H9 (cell line): ENCODE data around the gene RIMBP2. TPM values are rescaled to one million over a fixed set of nuclear protein-coding genes. Genes with fewer than 3 reads are reported as not detected.

ENCODE experiments used
- DNase-seq: peaks from one replicate; pipeline ENCODE4 v3.0.0-alpha.2; 2017
- H2AFZ ChIP-seq: one replicate; pipeline ENCODE4 v1.6.1; 2013; ENCODE audit warnings: mild to moderate bottlenecking, low read length, control low read depth, moderate library complexity
- H2AK5ac ChIP-seq: 2 replicates; pipeline ENCODE4 v1.6.1; 2013; ENCODE audit warnings: low read length, control low read depth, mixed read lengths; ENCODE audit not compliant: insufficient read length
- H2BK120ac ChIP-seq: one replicate; pipeline ENCODE4 v1.6.1; 2013; ENCODE audit warnings: low read depth, mild to moderate bottlenecking, low read length, control low read depth, inconsistent platforms; ENCODE audit not compliant: poor library complexity, severe bottlenecking
- H2BK12ac ChIP-seq: 2 replicates; pipeline ENCODE4 v1.6.1; 2013; ENCODE audit warnings: low read length, control low read depth, mixed read lengths, low read depth; ENCODE audit not compliant: insufficient read length
- H2BK15ac ChIP-seq: 2 replicates; pipeline ENCODE4 v1.6.1; 2013; ENCODE audit warnings: low read depth, low read length, control low read depth
- H2BK20ac ChIP-seq: one replicate; pipeline ENCODE4 v1.6.1; 2013; ENCODE audit warnings: low read depth, mild to moderate bottlenecking, low read length, control low read depth, inconsistent platforms; ENCODE audit not compliant: poor library complexity, severe bottlenecking
- H2BK5ac ChIP-seq: 2 replicates; pipeline ENCODE4 v1.6.1; 2013; ENCODE audit warnings: low read length, control low read depth, mixed read lengths; ENCODE audit not compliant: insufficient read length
- H3K14ac ChIP-seq: 2 replicates; pipeline ENCODE4 v1.6.1; 2013; ENCODE audit warnings: low read length, control low read depth; ENCODE audit not compliant: insufficient read depth
- H3K18ac ChIP-seq: 2 replicates; pipeline ENCODE4 v1.6.1; 2013; ENCODE audit warnings: low read depth, mild to moderate bottlenecking, mixed read lengths, low read length, control low read depth; ENCODE audit not compliant: insufficient read length
- H3K23ac ChIP-seq: 2 replicates; pipeline ENCODE4 v1.6.1; 2013; ENCODE audit warnings: low read length, control low read depth, mixed read lengths, low read depth; ENCODE audit not compliant: insufficient read length
- H3K23me2 ChIP-seq: 2 replicates; pipeline ENCODE4 v1.6.1; 2013; ENCODE audit warnings: low read depth, mild to moderate bottlenecking, mixed read lengths, low read length, control low read depth; ENCODE audit not compliant: insufficient read length, poor library complexity, severe bottlenecking
- H3K27ac ChIP-seq: 2 replicates; pipeline ENCODE4 v1.5.1; 2013; ENCODE audit warnings: low read length, control low read depth, mixed read lengths, low read depth; ENCODE audit not compliant: insufficient read length
- H3K27me3 ChIP-seq: 2 replicates; pipeline ENCODE4 v1.6.1; 2013; ENCODE audit warnings: low read length, control low read depth, inconsistent platforms; ENCODE audit not compliant: insufficient read depth
- H3K4ac ChIP-seq: 2 replicates; pipeline ENCODE4 v1.6.1; 2013; ENCODE audit warnings: low read depth, mild to moderate bottlenecking, control low read depth, inconsistent platforms, low read length, moderate library complexity
- H3K4me1 ChIP-seq: 2 replicates; pipeline ENCODE4 v1.6.1; 2013; ENCODE audit warnings: low read length, control low read depth, inconsistent platforms; ENCODE audit not compliant: insufficient read depth
- H3K4me2 ChIP-seq: 2 replicates; pipeline ENCODE4 v1.6.1; 2013; ENCODE audit warnings: low read length, control low read depth, mixed read lengths; ENCODE audit not compliant: insufficient read length, insufficient read depth
- H3K56ac ChIP-seq: 2 replicates; pipeline ENCODE4 v1.6.1; 2013; ENCODE audit warnings: low read depth, mild to moderate bottlenecking, mixed read lengths, low read length, control low read depth; ENCODE audit not compliant: insufficient read length
- H3K79me1 ChIP-seq: 2 replicates; pipeline ENCODE4 v1.6.1; 2013; ENCODE audit warnings: low read depth, mild to moderate bottlenecking, moderate library complexity, low read length, control low read depth, inconsistent platforms; ENCODE audit not compliant: insufficient read depth, poor library complexity, severe bottlenecking
- H3K79me2 ChIP-seq: 2 replicates; pipeline ENCODE4 v1.6.1; 2013; ENCODE audit warnings: low read length, control low read depth, inconsistent platforms; ENCODE audit not compliant: insufficient read depth
- H3K9ac ChIP-seq: 2 replicates; pipeline ENCODE4 v1.6.1; 2013; ENCODE audit warnings: low read length, control low read depth, mixed read lengths; ENCODE audit not compliant: insufficient read length; ENCODE audit errors: extremely low read depth
- H3K9me3 ChIP-seq: one replicate; pipeline ENCODE4 v1.6.1; 2013; ENCODE audit warnings: low read depth, low read length, inconsistent platforms; ENCODE audit not compliant: control insufficient read depth
- H3T11ph ChIP-seq: one replicate; pipeline ENCODE4 v1.6.1; 2013; ENCODE audit warnings: mild to moderate bottlenecking, low read length, control low read depth, inconsistent platforms
- H4K20me1 ChIP-seq: one replicate; pipeline ENCODE4 v1.6.1; 2013; ENCODE audit not compliant: control insufficient read depth, insufficient read length, insufficient read depth
- H4K5ac ChIP-seq: 2 replicates; pipeline ENCODE4 v1.6.1; 2013; ENCODE audit warnings: low read depth, mild to moderate bottlenecking, mixed read lengths, low read length, control low read depth; ENCODE audit not compliant: insufficient read length
- H4K8ac ChIP-seq: replicated peaks from 2 replicates; pipeline ENCODE4 v1.6.1; 2013; ENCODE audit warnings: low read length, control low read depth, mixed read lengths, low read depth; ENCODE audit not compliant: insufficient read length
- H4K91ac ChIP-seq: 2 replicates; pipeline ENCODE4 v1.6.1; 2013; ENCODE audit warnings: low read depth, mild to moderate bottlenecking, moderate library complexity, mixed read lengths, low read length, control low read depth; ENCODE audit not compliant: insufficient read length
- H3K27ac Mint-ChIP-seq, 3 experiments: 2 replicates in 2 of 3; 3 replicates in 1 of 3; pipeline ENCODE4 v1.8.0; 2020 to 2021; ENCODE audit warnings: mixed read lengths in 3 of 3, mild to moderate bottlenecking in 1 of 3, moderate library complexity in 1 of 3
- H3K27me3 Mint-ChIP-seq: 2 replicates; pipeline ENCODE4 v1.8.0; 2021; ENCODE audit warnings: low read depth, mild to moderate bottlenecking, moderate library complexity, mixed read lengths
- H3K36me3 Mint-ChIP-seq, 3 experiments: 2 replicates in 2 of 3; 3 replicates in 1 of 3; pipeline ENCODE4 v1.8.0; 2020 to 2021; ENCODE audit warnings: low read depth in 3 of 3, mixed read lengths in 3 of 3; ENCODE audit not compliant: insufficient read depth in 1 of 3
- H3K4me1 Mint-ChIP-seq, 2 experiments: 2 replicates each; pipeline ENCODE4 v1.8.0; 2020; ENCODE audit warnings: mixed read lengths in 2 of 2
- H3K4me3 Mint-ChIP-seq, 2 experiments: 2 replicates in 1 of 2; 3 replicates in 1 of 2; pipeline ENCODE4 v1.8.0; 2020 to 2021; ENCODE audit warnings: mild to moderate bottlenecking in 2 of 2, mixed read lengths in 2 of 2, moderate library complexity in 1 of 2
- H3K9me3 Mint-ChIP-seq, 2 experiments: 2 replicates in 1 of 2; 3 replicates in 1 of 2; pipeline ENCODE4 v1.8.0; 2020; ENCODE audit warnings: mild to moderate bottlenecking in 2 of 2, mixed read lengths in 2 of 2, moderate library complexity in 1 of 2
- WGBS: extraction: QIAGEN DNeasy Blood & Tissue Kit; methylation state at CpG from one replicate; pipeline ENCODE4 v1.1.7; 2013; ENCODE audit warnings: missing lambda C conversion rate, low lambda C conversion rate, mixed read lengths; ENCODE audit not compliant: insufficient read length; ENCODE audit errors: extremely low coverage; 5-methylcytosine and 5-hydroxymethylcytosine counted together
- total RNA-seq: library from RNA; stranded (reverse); gene quantifications from 2 replicates; pipeline ENCODE4 v1.2.1, GENCODE V29; 2021
- TF ChIP-seq, protein P1 (sequence below): fragments of 200-600 bp; sonication (generic); conservative IDR thresholded peaks from 3 replicates; pipeline ENCODE4 v1.8.0; 2021; ENCODE audit warnings: antibody characterized with exemption, mild to moderate bottlenecking

The RIMBP2 gene
- total RNA-seq, 1 experiment from 2014 or later = 0.70 TPM

DNA sequence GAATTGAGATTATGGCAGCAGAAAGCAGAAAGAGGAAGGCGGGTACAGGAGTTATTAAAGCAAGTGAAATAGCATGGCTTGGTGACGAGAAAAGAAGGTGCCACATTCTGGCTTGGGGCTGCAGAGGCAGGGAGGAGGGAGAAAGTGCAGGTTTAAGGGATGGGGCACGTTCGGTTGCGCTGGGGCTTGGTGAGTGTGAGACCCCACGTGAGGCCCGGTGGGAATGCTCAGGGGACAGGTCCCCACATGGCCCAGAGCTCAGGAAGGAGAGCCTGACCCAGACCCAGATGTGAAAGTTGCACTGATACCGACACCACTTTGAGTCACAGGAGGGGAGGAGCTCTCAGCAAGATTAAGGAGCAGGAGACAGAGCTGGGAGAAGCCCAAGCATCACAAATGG, 191.3 kb downstream of the RIMBP2 start:
- TF ChIP-seq, protein P1, sequence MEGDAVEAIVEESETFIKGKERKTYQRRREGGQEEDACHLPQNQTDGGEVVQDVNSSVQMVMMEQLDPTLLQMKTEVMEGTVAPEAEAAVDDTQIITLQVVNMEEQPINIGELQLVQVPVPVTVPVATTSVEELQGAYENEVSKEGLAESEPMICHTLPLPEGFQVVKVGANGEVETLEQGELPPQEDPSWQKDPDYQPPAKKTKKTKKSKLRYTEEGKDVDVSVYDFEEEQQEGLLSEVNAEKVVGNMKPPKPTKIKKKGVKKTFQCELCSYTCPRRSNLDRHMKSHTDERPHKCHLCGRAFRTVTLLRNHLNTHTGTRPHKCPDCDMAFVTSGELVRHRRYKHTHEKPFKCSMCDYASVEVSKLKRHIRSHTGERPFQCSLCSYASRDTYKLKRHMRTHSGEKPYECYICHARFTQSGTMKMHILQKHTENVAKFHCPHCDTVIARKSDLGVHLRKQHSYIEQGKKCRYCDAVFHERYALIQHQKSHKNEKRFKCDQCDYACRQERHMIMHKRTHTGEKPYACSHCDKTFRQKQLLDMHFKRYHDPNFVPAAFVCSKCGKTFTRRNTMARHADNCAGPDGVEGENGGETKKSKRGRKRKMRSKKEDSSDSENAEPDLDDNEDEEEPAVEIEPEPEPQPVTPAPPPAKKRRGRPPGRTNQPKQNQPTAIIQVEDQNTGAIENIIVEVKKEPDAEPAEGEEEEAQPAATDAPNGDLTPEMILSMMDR = no peak
- no peaks in the 10 kb centered on the region; a peak in 1 of 5 replicates for H3K9me3 Mint-ChIP-seq

More for the DNA sequence above, 191.3 kb downstream of the RIMBP2 start:
- Histone ChIP-seq H3K9me3 (no peaks in the 10 kb centered on the region), H3K23ac (no peak overlapping the region), H4K91ac (no peak overlapping the region), H3K23me2 (no peaks in the 10 kb centered on the region), H2BK5ac (no peak overlapping the region), H3K4me1 (no peaks in the 10 kb centered on the region), H2AK5ac (no peak overlapping the region), H2BK120ac (no peak overlapping the region), H4K5ac (no peak overlapping the region), H3K18ac (no peak overlapping the region), H3K27ac (no peak overlapping the region), H4K8ac (no peak overlapping the region), H2BK12ac (no peak overlapping the region), H4K20me1 (no peaks in the 10 kb centered on the region), H3K4ac (no peak overlapping the region), H3K14ac (no peak overlapping the region), H3K79me1 (no peaks in the 10 kb centered on the region), H2BK20ac (no peak overlapping the region), H2AFZ (no peak overlapping the region), H3T11ph (no peak overlapping the region), H2BK15ac (no peak overlapping the region), H3K9ac (no peak overlapping the region), H3K4me2 (no peak overlapping the region), H3K56ac (no peak overlapping the region), H3K79me2 (no peaks in the 10 kb centered on the region), H3K27me3 (no peaks in the 10 kb centered on the region; the same call in 1 of the 2 replicates)
- no peak for DNase-seq
- peaks cover 12% of the 10 kb centered on the region for H3K27me3 Mint-ChIP-seq
- H3K27ac Mint-ChIP-seq = no peak overlapping the region
- H3K4me3 Mint-ChIP-seq = no peak overlapping the region
- H3K36me3 Mint-ChIP-seq = no peaks in the 10 kb centered on the region
- WGBS = no CpG with 5 or more reads among the region's 8 CpGs
- H3K4me1 Mint-ChIP-seq = peaks cover 3 to 10% of the 10 kb centered on the region in 2 experiments
